ENCODE measurements around the gene OR8B2. TPM values are rescaled to one million over a fixed set of nuclear protein-coding genes. Genes with fewer than 3 reads are reported as not detected.

OR8B2 gene
- polyA plus RNA-seq, 1 experiment = not detected

GRCh38 chr11:124359566-124359965, 24.7 kb downstream of the OR8B2 start:
- POLR2A ChIA-PET = no interaction called here
- H3K27ac ChIP-seq (ENCODE audit: low read depth, low read length) = no peak overlapping the region
- H3K27me3 ChIP-seq (ENCODE audit: control insufficient read depth, insufficient read depth, low read length) = no peaks in the 10 kb centered on the region
- no peak overlapping the region for H3K4me3 ChIP-seq (ENCODE audit: low read depth, low read length)
- no peak for TF ChIP-seq CTCF (IDR thresholded peaks at IDR 0.05; ENCODE audit: low read depth, low read length)
- H3K9me3 ChIP-seq (ENCODE audit: control insufficient read depth, insufficient read depth, low read length) = no peaks in the 10 kb centered on the region
- CTCF ChIA-PET = no interaction called here
- DNase-seq (ENCODE audit: low read depth, low spot score) = no peak

- CTCF ChIA-PET = interaction anchor here (1.0 kb wide), 1 partner anchor 16 kb away, joined by 5 read pairs; no protein-coding TSS in a partner anchor
- POLR2A ChIA-PET = no interaction called here
- DNase-seq (ENCODE audit: low read depth, low spot score) = no peak
- Histone ChIP-seq H3K4me3 (ENCODE audit: low read depth, low read length) (no peak overlapping the region), H3K9me3 (ENCODE audit: control insufficient read depth, insufficient read depth, low read length) (no peaks in the 10 kb centered on the region), H3K27ac (ENCODE audit: low read depth, low read length) (no peak overlapping the region), H3K27me3 (ENCODE audit: control insufficient read depth, insufficient read depth, low read length) (no peaks in the 10 kb centered on the region)
- no peak for TF ChIP-seq CTCF (IDR thresholded peaks at IDR 0.05; ENCODE audit: low read depth, low read length)
Measured at GRCh38 chr11:124346311-124346955, 37.9 kb downstream of the OR8B2 start.

- no peak for TF ChIP-seq CTCF (IDR thresholded peaks at IDR 0.05; ENCODE audit: low read depth, low read length)
- ChIA-PET CTCF (interaction anchor here (1.7 kb wide), 2 partner anchors 58 to 273 kb away, joined by 6 to 9 read pairs; no protein-coding TSS in a partner anchor), POLR2A (no interaction called here)
- Histone ChIP-seq H3K9me3 (ENCODE audit: control insufficient read depth, insufficient read depth, low read length) (no peaks in the 10 kb centered on the region), H3K27me3 (ENCODE audit: control insufficient read depth, insufficient read depth, low read length) (no peaks in the 10 kb centered on the region), H3K27ac (ENCODE audit: low read depth, low read length) (no peak overlapping the region), H3K4me3 (ENCODE audit: low read depth, low read length) (no peak overlapping the region)
- no peak for DNase-seq (ENCODE audit: low read depth, low spot score)
Measured at GRCh38 chr11:124344346-124344745, 40.0 kb downstream of the OR8B2 start.

GRCh38 chr11:124340142-124340447, 44.2 kb downstream of the OR8B2 start:
- no peak overlapping the region for H3K4me3 ChIP-seq (ENCODE audit: low read depth, low read length)
- H3K9me3 ChIP-seq (ENCODE audit: control insufficient read depth, insufficient read depth, low read length) = no peaks in the 10 kb centered on the region
- TF ChIP-seq CTCF (IDR thresholded peaks at IDR 0.05; ENCODE audit: low read depth, low read length) = no peak
- POLR2A ChIA-PET = no interaction called here
- no peak overlapping the region for H3K27ac ChIP-seq (ENCODE audit: low read depth, low read length)
- CTCF ChIA-PET = interaction anchor here (2.2 kb wide), 1 partner anchor 62 kb away, joined by 7 read pairs; no protein-coding TSS in a partner anchor
- no peak for DNase-seq (ENCODE audit: low read depth, low spot score)
- no peaks in the 10 kb centered on the region for H3K27me3 ChIP-seq (ENCODE audit: control insufficient read depth, insufficient read depth, low read length)

GRCh38 chr11:124339396-124340141, 44.7 kb downstream of the OR8B2 start:
- no peak for TF ChIP-seq CTCF (IDR thresholded peaks at IDR 0.05; ENCODE audit: low read depth, low read length)

More at GRCh38 chr11:124339396-124340141, 44.7 kb downstream of the OR8B2 start:
- Histone ChIP-seq H3K27me3 (ENCODE audit: control insufficient read depth, insufficient read depth, low read length) (no peaks in the 10 kb centered on the region), H3K27ac (ENCODE audit: low read depth, low read length) (no peak overlapping the region), H3K4me3 (ENCODE audit: low read depth, low read length) (no peak overlapping the region), H3K9me3 (ENCODE audit: control insufficient read depth, insufficient read depth, low read length) (no peaks in the 10 kb centered on the region)
- POLR2A ChIA-PET = no interaction called here
- CTCF ChIA-PET = interaction anchor here (2.2 kb wide), 1 partner anchor 63 kb away, joined by 7 read pairs; no protein-coding TSS in a partner anchor
- DNase-seq (ENCODE audit: low read depth, low spot score) = no peak

Measured in AG04450 (cell line).